ENCODE data around the gene PHETA1.
"Not testable (repeated sequence)": the region's sequence is repeated elsewhere in the genome, so short reads cannot be mapped to it uniquely, and the experiment has no call there.

The PHETA1 gene

DNA sequence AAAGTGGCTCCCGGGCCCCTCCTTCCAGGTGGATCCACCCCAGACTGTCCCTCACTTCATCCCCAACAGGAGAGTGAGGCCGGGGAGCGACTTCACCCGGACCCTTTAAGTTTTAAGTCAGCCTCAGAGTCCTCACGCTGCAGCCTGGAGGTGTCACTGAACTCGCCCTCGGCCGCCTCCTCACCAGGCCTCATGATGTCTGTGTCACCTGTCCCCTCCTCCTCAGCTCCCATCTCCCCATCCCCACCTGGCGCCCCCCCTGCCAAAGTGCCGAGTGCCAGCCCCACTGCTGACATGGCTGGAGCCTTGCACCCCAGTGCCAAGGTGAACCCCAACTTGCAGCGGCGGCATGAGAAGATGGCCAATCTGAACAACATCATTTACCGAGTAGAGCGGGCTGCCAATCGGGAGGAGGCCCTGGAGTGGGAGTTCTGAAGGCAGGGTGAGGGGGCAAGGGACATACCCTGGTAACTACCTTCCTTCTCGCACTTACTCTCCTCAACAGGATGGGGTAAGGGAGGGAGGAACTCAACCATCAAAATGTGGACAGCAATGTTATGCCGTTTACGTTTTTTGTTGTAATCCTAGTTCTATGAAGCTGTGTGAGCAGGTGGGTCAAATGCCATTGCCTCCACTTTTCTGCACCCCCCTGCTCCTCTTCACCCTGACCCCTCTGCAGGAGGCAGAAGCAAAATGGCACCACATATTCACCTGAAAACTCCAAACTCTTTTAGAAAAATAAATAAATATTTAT, 20.8 kb downstream of the PHETA1 start:
- DNase-seq: no peak

DNA sequence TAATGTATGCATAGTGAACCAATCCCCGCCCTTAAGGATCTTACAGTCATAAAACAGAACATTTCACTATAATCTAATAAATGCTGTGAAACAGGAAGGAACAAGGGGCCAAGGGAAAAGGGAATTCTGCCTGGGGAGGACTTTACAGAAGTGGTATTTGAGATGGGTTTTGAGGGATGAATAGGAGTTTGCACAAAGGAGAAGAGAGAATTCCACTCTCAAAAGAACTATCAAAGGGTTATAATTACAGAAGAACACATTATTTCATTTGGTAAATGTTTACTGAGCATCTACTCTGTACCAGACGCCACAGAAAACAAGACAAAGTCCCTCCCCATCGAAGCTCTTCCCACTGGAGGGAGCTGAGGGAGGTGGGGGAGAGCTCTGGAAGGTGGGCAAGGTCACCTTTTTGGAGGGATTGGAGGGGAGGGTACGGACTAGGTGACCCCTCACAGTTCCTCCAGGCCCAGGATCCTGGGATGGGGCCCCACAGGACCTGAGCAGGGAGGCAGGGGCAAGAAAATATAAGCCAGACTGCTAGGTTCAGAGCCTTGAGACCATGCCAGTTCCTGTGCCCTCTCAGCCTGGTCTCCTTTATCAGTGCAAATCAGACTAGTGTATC, 24.5 kb downstream of the PHETA1 start:
- DNase-seq: no peak

DNA sequence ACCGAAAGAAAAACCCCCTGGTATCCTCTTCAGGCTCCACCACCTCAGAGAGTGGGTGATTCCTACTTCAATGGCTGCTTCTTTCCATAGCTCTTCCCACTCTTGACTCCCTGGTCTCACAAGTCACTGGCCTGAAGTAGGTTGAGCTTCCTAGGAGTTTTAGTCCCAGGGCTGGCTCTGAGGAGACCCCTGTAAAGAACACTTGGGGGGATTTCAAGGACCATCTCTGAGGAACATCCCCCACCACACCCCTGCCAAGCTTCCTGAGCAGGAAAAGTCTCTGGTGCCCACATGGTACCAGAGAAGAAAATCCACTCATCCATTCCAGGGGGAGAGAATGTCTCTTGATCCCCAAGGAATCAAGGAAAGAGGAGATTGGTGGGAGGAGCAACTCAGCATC, 25.7 kb downstream of the PHETA1 start:
- DNase-seq: no peak

DNA sequence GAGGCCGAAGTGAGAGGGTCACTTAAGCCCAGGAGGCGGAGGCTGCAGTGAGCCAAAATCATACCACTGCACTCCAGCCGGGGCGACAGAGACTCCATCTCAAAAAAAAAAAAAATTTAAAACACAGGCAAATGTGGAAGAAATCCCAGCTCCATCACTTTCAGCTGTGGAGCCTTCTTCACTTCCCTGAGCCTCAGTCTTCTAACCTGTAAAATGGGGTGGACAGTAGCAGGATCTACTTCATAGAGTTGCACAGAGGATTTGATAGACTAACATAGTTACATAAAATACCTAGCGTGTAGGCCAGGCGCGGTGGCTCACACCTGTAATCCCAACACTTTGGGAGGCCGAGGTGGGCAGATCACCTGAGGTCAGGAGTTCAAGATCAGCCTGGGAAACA, 26.5 kb downstream of the PHETA1 start:
- no peak for DNase-seq

DNA sequence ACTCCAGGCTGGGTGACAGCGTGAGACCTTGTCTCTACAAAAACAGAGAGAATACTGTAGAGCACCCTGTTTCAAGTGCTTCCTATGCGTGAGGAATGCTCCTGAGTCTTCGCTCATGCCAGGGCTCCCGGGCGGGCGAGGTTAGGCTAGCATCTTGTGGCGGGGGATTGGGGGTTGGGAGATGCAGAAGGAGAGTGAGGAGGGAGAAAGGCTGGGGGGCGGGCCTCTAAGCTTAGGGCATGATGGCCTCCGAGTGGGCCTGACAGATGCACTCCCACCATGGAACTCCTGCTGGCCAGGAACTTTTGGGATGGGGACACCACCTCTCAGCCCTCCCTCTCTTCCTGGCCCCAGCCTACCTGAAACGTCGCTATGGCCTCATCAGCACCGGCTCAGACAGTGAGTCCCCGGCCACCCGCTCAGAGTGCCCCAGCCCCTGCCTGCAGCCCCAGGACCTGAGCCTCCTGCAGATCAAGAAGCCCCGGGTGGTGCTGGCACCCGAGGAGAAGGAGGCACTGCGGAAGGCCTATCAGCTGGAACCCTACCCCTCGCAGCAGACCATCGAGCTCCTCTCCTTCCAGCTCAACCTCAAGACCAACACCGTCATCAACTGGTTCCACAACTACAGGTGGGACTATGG, 27.3 kb downstream of the PHETA1 start:
- DNase-seq: no peak

DNA sequence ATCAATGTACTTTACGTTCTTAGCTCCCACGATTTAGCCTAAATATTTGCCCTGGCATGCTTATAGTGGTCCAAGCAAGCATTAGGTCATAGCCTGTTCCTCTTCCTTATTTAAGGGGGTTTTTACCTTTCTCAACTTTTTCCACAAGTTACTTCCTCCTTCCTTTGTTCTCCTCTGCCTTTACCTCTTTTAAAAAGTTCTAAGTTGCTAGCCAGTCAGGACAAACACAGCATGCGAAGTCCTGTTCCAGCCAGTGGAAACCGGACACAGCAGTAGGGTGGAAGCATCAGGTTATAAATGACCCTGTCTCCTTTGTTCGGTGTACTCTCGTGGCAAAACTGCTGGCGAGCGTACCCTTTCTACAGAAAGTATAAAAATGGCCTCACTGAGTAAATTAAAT, 28.2 kb downstream of the PHETA1 start:
- DNase-seq: not testable (repeated sequence)

DNA sequence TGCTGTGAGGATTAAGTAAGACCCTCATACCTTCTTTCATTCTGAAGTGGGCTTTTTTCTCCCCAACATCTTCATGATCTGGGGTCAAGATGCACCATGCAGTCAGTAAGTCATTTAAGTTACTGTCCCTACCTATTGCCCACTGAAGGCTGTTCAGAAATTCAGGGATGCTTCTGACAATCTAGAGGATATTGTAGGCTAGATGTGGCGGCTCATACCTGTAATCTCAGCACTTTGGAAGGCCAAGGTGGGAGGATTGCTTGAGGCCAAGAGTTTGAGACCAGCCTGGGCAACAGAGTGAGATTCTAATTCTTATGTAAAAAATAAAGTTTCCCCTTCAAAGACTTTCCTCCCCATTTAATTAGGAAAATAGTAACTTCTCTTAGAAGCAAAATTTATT, 28.7 kb downstream of the PHETA1 start:
- DNase-seq: no peak

DNA sequence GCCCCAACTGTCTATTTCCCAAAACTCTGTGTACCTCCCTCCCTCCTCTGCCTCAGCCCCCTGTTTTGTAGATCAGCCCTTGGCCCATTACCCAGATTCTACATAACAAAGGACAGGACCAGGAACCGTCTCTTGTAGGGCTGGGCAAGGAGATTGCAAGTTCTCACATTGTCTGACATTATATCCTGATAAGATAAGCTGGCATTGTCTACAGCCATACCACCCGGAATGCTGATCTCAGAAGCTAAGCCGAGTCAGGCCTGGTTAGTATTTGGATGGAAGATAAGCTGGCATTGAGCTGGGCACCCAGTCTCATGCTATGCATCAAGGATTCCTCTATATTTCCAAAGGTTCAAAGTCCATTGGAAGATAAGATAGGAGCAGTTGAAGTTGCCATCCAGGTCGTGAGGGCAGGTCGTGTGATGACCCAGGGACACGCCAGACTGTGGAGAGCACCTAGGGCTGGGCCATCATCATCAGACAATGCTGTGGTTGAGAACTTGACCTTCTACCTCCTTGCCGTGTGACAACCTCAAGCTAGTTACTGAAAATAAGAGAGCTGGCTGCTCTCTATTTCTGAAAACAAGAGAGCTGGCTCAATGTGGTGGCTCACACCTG, 29.5 kb downstream of the PHETA1 start:
- no peak for DNase-seq

DNA sequence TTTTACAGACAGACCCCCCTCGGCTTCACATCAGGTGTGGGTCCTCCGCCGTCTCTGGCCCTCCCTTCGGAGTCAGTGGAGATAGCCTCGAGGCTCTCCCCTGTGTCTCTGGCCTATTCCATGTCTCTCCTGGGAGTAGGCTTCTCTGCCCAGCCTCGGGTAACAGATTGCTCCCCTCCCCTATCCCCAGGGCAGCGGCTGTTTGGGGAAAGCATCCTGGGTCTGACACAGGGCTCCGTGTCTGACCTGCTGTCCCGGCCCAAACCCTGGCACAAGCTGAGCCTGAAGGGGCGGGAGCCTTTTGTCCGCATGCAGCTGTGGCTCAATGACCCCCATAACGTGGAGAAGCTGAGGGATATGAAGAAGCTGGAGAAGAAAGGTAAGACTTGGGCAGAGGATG, 30.8 kb downstream of the PHETA1 start:
- DNase-seq: no peak

DNA sequence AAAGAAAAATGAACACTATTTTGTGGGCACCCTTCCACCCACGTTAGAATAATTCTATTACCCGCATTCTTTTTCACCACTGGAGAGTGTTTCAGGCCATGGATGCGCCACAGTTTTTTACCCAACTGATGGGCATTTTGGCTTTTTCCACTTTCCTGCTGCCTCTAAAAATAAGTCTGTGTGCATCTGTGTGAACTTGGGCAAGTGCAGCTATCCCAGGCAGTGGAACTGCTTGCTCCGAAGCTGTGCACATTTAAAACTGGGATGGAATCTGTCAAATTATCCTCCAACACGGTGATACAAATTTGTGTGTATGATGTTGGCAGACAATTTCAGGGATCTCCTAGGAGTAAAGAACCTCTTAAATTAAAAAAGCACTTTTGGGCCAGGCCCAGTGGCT, 31.5 kb downstream of the PHETA1 start:
- no peak for DNase-seq

DNA sequence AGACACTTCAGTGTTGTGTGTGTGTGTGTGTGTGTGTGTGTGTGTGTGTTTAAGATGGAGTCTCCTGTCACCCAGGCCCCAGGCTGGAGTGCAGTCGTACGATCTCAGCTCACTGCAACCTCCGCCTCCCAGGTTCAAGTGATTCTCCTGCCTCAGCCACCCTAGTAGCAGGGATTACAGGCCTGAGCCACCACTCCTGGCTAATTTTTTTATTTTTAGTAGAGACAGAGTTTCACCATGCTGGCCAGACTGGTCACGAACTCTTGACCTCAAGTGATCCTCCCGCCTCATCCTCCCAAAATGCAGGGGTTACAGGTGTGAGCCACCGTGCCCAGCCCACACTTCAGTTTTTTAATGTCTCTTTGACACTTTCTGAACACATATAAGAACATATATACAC, 32.5 kb downstream of the PHETA1 start:
- not testable (repeated sequence) for DNase-seq

DNA sequence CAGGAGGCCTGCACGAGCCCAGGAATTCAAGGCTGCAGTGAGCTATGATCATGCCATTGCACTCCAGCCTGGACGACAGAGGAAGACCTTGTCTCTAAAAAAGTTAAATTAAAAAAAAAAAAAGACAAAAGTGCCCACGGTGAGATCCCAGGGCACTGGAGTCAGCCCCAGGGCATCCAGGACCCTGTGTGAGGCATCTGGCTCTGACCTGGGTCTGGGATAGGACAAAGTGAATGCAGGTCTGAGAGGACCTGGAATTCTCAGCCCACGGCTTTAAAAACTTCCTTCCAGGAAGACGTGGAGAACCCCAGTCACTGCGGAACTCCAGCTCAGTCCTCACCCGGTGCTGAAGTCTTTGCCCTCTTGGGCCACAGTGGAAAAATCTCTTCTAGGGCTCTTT, 33.1 kb downstream of the PHETA1 start:
- DNase-seq: no peak

DNA sequence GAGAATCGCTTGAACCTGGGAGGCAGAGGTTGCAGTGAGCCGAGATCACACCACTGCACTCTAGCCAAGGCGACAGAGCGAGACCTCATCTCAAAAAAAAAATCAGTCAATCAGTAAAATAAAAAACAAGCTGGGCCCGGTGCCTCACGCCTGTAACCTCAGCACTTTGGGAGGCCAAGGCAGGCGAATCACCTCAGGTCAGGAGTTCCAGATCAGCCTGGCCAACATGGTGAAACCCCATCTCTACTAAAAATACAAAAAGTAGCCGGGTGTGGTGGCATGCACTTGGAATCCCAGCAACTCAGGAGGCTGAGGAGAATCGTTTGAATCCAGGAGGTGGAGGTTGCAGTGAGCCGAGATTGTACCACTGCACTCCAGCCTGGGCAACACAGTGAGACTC, 33.6 kb downstream of the PHETA1 start:
- DNase-seq: not testable (repeated sequence)

DNA sequence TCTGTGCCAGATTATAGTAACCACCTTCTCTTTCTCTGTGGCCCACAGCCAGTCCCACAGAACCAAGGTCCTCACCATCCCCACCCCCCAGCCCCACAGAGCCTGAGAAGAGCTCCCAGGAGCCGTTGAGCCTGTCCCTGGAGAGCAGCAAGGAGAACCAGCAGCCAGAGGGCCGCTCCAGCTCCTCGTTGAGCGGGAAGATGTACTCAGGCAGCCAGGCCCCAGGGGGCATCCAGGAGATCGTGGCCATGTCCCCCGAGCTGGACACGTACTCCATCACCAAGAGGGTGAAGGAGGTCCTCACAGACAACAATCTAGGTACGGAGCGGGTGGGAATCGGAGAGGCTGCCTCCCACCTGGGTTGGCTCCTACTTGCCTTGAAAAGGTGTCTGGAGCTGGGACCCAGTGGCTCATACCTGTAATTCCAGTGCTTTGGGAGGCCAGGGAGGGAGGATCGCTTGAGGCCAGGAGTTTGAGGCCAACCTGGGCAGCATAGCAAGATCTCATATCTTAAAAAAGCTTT, 34.4 kb downstream of the PHETA1 start:
- no peak for DNase-seq

DNA sequence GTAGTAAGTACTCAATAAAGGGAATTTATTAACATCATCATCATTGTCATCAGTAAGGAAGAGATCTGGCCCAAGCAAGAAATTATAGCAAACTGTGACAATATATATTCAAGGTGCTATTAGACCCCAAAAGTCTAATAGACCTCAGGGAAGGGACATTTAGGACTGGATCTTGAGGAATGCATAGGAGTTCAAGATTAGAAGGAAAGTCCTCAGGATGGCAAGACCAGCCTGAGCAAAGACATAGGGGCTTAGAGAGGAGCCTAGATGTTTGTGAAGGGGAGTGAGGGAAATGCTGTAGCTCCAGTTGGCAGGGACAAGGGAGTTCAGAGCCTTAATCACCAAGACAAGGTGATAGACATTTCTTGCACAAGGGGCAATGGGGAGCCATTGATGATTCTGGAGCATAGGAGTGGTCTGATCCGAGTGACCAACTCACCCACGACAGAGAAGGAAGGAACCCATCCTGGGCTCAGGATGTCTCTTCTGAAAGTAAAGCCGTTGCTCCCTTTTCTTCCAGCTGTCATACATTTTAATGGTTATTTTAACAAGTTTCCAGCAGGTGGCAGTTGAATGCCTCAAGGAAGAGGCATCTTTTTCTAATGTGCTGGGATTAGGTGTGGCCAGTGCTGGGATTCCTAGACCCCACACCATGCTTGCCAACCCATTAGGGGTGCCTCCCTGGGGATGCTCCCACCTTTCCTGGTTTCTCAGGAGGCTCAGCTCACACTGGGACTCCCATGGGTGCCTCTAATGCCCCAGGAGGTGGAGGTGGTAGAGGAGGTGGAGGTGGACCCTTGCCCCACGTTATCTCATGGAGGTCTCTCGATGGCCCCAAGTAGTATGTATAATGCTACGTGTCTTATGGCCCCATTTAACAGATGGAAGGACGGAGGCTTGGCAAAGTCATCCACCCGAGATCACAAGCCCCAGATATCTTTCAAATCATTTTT, 37.8 kb downstream of the PHETA1 start:
- peak; percentile 4 for DNase-seq

DNA sequence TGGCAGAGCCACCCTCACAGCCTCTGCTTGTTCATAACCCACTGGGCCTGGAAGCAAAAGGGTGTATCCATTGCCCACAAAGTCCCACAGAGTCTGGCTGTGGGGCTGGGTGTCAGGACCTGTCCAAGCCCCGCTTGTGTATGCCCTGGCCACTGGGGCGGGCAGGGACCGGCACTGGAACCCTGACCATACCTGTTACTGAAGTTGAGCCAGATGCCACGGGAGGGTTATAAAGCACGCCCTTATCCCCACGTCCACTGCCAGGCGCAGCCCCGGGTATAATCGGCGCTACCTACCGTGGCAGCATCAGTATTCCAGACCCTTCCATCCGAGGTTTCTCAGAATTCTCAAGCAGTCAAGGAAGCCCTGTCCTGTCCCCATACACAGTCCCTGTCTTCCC, 40.8 kb downstream of the PHETA1 start:
- no peak for DNase-seq

DNA sequence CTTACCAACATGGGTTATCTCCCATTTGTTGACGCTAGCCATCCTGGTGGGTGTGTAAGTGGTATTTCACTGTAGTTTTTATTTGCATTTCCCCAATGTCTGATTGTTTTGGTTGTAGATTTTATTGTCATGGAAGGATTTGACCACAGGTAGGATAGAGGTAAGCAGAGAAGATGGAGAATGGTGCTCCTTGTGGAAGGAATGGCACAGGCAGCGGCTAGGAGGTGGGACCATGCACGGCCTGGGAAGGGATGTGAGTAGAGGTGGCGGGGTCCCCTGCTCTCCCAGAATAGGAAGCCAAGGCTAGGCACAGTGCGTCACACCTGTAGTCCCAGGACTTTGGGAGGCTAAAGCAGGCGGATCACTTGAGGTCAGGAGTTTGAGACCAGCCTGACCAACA, 41.4 kb downstream of the PHETA1 start:
- no peak for DNase-seq

DNA sequence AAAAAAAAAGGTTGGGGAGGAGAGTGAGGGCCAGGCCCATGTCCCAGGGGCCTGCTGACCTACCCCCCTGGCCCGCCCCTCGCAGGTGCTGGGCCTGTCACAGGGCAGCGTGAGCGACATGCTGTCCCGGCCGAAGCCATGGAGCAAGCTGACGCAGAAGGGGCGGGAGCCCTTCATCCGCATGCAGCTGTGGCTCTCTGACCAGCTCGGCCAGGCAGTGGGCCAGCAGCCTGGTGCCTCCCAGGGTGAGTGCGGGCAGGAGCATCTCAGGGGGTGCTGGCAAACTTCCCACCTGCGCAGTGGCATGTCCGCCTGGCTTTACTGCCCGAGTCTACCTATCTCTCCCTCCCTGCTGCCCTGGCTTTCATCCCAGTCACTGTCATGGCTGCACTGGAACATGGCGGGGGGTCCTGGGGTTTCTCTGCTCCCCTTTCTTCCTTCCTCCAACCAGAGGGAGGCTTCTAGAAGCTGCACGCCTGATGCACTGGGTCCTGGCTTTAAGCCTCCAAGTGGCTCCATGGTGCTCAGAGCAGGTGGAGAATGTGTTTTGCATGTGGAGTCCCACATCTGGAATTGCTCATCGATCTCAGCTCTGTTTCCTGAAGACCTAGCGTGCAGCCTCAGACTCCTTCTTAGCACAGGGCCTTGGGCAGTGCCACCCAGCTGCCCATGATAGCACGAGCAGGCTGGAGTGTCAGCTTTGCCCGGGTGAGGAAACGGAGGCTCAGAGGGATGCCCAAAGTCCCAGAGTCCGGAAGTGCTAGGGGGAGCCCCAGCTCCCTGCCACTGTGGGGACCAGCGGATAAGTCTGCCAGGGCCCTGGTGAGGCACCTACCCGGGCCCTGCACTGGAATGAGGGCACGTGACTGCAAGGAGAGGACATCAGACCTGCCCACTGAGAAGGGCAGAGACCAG, 46.3 kb downstream of the PHETA1 start:
- DNase-seq: peak; percentile 28

DNA sequence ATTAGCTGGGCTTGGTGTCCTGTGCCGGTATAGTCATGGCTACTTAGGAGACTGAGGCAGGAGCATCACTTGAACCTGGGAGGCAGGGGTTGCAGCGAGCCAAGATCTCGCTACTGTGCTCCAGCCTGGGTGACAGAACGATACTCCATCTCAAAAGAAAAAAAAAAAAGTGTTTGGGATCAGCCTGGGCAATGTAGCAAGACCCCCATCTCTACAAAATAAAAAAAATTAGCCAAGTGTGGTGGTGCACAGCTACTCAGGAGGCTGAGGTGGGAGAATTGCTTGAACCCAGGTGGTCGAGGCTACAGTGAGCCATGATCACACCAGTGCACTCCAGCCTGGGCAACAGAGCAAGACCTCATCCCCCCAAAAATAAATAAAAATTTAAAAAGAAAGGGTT, 47.6 kb downstream of the PHETA1 start:
- no peak for DNase-seq

DNA sequence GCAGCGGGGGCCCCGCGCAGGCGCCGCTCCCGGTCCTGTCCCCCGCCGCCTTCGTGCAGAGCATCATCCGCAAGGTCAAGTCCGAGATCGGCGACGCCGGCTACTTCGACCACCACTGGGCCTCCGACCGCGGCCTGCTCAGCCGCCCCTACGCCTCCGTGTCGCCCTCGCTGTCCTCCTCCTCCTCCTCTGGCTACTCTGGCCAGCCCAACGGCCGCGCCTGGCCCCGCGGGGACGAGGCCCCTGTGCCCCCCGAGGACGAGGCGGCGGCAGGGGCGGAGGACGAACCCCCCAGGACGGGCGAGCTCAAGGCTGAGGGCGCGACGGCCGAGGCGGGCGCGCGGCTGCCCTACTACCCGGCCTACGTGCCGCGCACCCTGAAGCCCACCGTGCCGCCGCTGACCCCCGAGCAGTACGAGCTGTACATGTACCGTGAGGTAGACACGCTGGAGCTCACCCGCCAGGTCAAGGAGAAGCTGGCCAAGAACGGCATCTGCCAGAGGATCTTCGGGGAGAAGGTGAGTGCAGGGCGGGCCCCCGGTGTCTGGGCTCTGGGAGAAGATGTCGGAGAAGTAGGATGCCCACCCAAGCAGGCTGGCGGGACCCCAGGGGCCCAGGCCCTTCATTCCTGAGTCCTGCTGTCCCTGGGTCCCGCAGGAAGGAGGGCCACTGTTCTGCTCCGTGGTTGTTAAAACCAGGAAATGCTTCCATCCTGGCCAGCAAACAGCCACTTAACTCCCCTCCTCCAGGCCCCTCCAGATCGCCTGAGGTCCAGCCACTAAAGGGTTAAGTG, 48.4 kb downstream of the PHETA1 start:
- DNase-seq: no peak

Data from NCI-H2029 treated with DMSO at 0.1 percent for 48 hours (cell line).